Measurements from ENCODE around the gene ELAC2. TPM values are rescaled to one million over a fixed set of nuclear protein-coding genes. Genes with fewer than 3 reads are reported as not detected.

Gene ELAC2
- polyA plus RNA-seq, 1 donor (not counting 4 experiments of a cell fraction or from before 2014, with no cell fraction given): 78.7 TPM

- Histone ChIP-seq H3K4me2 (ENCODE audit: control insufficient read depth, extremely low read depth, insufficient read depth, low read depth, low read length) (no peak overlapping the region), H3K9ac (ENCODE audit: control insufficient read depth, extremely low read depth, insufficient read depth, low read length) (no peak overlapping the region), H3K4me1 (ENCODE audit: control insufficient read depth, extremely low read depth, insufficient read depth, low read length) (no peaks in the 10 kb centered on the region), H3K79me2 (ENCODE audit: control insufficient read depth, insufficient read depth, low read length) (no peaks in the 10 kb centered on the region), H3K9me1 (ENCODE audit: control insufficient read depth, extremely low read depth, insufficient read depth, low read length) (no peaks in the 10 kb centered on the region), H3K27me3 (ENCODE audit: control insufficient read depth, extremely low read depth, insufficient read depth, low read length) (no peaks in the 10 kb centered on the region), H3K9me3 (ENCODE audit: control insufficient read depth, low read depth, low read length) (no peaks in the 10 kb centered on the region), H4K20me1 (ENCODE audit: control insufficient read depth, extremely low read depth, insufficient read depth, low read length) (no peaks in the 10 kb centered on the region), H2AFZ (ENCODE audit: control insufficient read depth, low read length) (no peak overlapping the region), H3K4me3 (ENCODE audit: control insufficient read depth in 2 of 3, extremely low read depth in 1 of 3, insufficient read depth in 2 of 3, low read depth in 1 of 3, low read length in 3 of 3) (no peak overlapping the region), H3K27ac (ENCODE audit: control insufficient read depth, insufficient read depth, low read length) (no peak overlapping the region), H3K36me3 (ENCODE audit: control insufficient read depth in 2 of 2, extremely low read depth in 1 of 2, insufficient read depth in 2 of 2, low read length in 2 of 2) (no peaks in the 10 kb centered on the region)
- no peak for TF ChIP-seq CTCF (optimal IDR thresholded peaks at IDR 0.05 in 1 of 3, IDR thresholded peaks at IDR 0.05 in 1 of 3, conservative IDR thresholded peaks at IDR 0.05 in 1 of 3; ENCODE audit: extremely low read depth in 1 of 3, insufficient read depth in 2 of 3, low read length in 3 of 3)
- no peak for TF ChIP-seq EZH2 (IDR thresholded peaks at IDR 0.05; ENCODE audit: low read length)
- no peak for FAIRE-seq
- dilution Hi-C loops (cut with MboI; ENCODE audit: extremely low pct_ligation_motif_present, low sequenced_read_pairs): no loop called here
- no peak for DNase-seq (ENCODE audit: low read depth, low spot score)
Measured at GRCh38 chr17:13029340-13029739, 11.5 kb upstream of the ELAC2 start.

- dilution Hi-C loops (cut with MboI; ENCODE audit: extremely low pct_ligation_motif_present, low sequenced_read_pairs): no loop called here
- H3K9me1 ChIP-seq (ENCODE audit: control insufficient read depth, extremely low read depth, insufficient read depth, low read length): no peaks in the 10 kb centered on the region
- H3K9ac ChIP-seq (ENCODE audit: control insufficient read depth, extremely low read depth, insufficient read depth, low read length): no peak overlapping the region
- H3K27ac ChIP-seq (ENCODE audit: control insufficient read depth, insufficient read depth, low read length): no peak overlapping the region
- H3K4me3 ChIP-seq (ENCODE audit: control insufficient read depth in 2 of 3, extremely low read depth in 1 of 3, insufficient read depth in 2 of 3, low read depth in 1 of 3, low read length in 3 of 3): no peak overlapping the region
- FAIRE-seq (no peak), DNase-seq (ENCODE audit: low read depth, low spot score) (no peak)
- no peaks in the 10 kb centered on the region for H3K36me3 ChIP-seq (ENCODE audit: control insufficient read depth in 2 of 2, extremely low read depth in 1 of 2, insufficient read depth in 2 of 2, low read length in 2 of 2)
- TF ChIP-seq EZH2 (IDR thresholded peaks at IDR 0.05; ENCODE audit: low read length) (no peak), CTCF (optimal IDR thresholded peaks at IDR 0.05 in 1 of 3, IDR thresholded peaks at IDR 0.05 in 1 of 3, conservative IDR thresholded peaks at IDR 0.05 in 1 of 3; ENCODE audit: extremely low read depth in 1 of 3, insufficient read depth in 2 of 3, low read length in 3 of 3) (no peak)
- H4K20me1 ChIP-seq (ENCODE audit: control insufficient read depth, extremely low read depth, insufficient read depth, low read length): no peaks in the 10 kb centered on the region
- no peaks in the 10 kb centered on the region for H3K27me3 ChIP-seq (ENCODE audit: control insufficient read depth, extremely low read depth, insufficient read depth, low read length)
- no peak overlapping the region for H2AFZ ChIP-seq (ENCODE audit: control insufficient read depth, low read length)
- H3K79me2 ChIP-seq (ENCODE audit: control insufficient read depth, insufficient read depth, low read length): no peaks in the 10 kb centered on the region
- H3K9me3 ChIP-seq (ENCODE audit: control insufficient read depth, low read depth, low read length): no peaks in the 10 kb centered on the region
- no peaks in the 10 kb centered on the region for H3K4me1 ChIP-seq (ENCODE audit: control insufficient read depth, extremely low read depth, insufficient read depth, low read length)
- no peak overlapping the region for H3K4me2 ChIP-seq (ENCODE audit: control insufficient read depth, extremely low read depth, insufficient read depth, low read depth, low read length)
Measured at GRCh38 chr17:13027246-13027645, 9.4 kb upstream of the ELAC2 start.
